ENCODE data around the gene CPTP. TPM values are rescaled to one million over a fixed set of nuclear protein-coding genes. Genes with fewer than 3 reads are reported as not detected.

Gene CPTP
- total RNA-seq, 1 donor from 2014 or later = 10.8 TPM

Other genes with a start within 250 kb of the CPTP start
- 5.0 and 9.1 TPM in 2 replicates for gene C1orf159, start 208.7 kb upstream of the CPTP start, total RNA-seq
- not detected in 2 replicates for gene TTLL10, start 150.9 kb upstream of the CPTP start, total RNA-seq
- 0.26 and 0.51 TPM in 2 replicates for gene TNFRSF18, start 118.2 kb upstream of the CPTP start, total RNA-seq
- 1.5 and 3.7 TPM in 2 replicates for gene TNFRSF4, start 110.6 kb upstream of the CPTP start, total RNA-seq
- gene SDF4, start 92.8 kb upstream of the CPTP start, total RNA-seq = 70.0 and 104 TPM in 2 replicates
- 16.8 and 32.7 TPM in 2 replicates for gene B3GALT6, start 92.6 kb upstream of the CPTP start, total RNA-seq
- gene C1QTNF12, start 78.1 kb upstream of the CPTP start, total RNA-seq = 0.25 and 0.51 TPM in 2 replicates
- 30.0 and 42.0 TPM in 2 replicates for gene UBE2J2, start 50.9 kb upstream of the CPTP start, total RNA-seq
- gene SCNN1D, start 44.4 kb upstream of the CPTP start, total RNA-seq = 0.13 and 0.38 TPM in 2 replicates
- gene ACAP3, start 16.9 kb upstream of the CPTP start, total RNA-seq = 11.8 and 19.5 TPM in 2 replicates
- 9.8 and 13.5 TPM in 2 replicates for gene PUSL1, start 16.2 kb upstream of the CPTP start, total RNA-seq
- gene INTS11, start 142 bp upstream of the CPTP start, total RNA-seq = 49.6 and 71.7 TPM in 2 replicates
- under 0.01 and 0.25 TPM in 2 replicates for gene TAS1R3, start 6.5 kb downstream of the CPTP start, total RNA-seq
- 32.6 and 37.2 TPM in 2 replicates for gene DVL1, start 24.6 kb downstream of the CPTP start, total RNA-seq
- gene MXRA8, start 33.8 kb downstream of the CPTP start, total RNA-seq = 0.25 TPM in 1 of 2 replicates, not detected in the other
- 75.2 and 83.3 TPM in 2 replicates for gene AURKAIP1, start 50.4 kb downstream of the CPTP start, total RNA-seq
- gene CCNL2, start 74.5 kb downstream of the CPTP start, total RNA-seq = 44.2 and 73.3 TPM in 2 replicates
- gene MRPL20, start 82.5 kb downstream of the CPTP start, total RNA-seq = 88.1 and 95.9 TPM in 2 replicates
- 0.25 and 0.26 TPM in 2 replicates for gene ANKRD65, start 96.5 kb downstream of the CPTP start, total RNA-seq
- gene VWA1, start 110.9 kb downstream of the CPTP start, total RNA-seq = 6.9 and 7.7 TPM in 2 replicates
- 0.39 and 0.89 TPM in 2 replicates for gene ATAD3C, start 124.9 kb downstream of the CPTP start, total RNA-seq
- gene ATAD3B, start 147.0 kb downstream of the CPTP start, total RNA-seq = 13.3 and 16.6 TPM in 2 replicates
- gene ATAD3A, start 187.4 kb downstream of the CPTP start, total RNA-seq = 25.0 and 27.4 TPM in 2 replicates
- 1.0 and 1.4 TPM in 2 replicates for gene TMEM240, start 215.8 kb downstream of the CPTP start, total RNA-seq